ENCODE results near the gene CDKAL1.

CDKAL1 gene

DNA sequence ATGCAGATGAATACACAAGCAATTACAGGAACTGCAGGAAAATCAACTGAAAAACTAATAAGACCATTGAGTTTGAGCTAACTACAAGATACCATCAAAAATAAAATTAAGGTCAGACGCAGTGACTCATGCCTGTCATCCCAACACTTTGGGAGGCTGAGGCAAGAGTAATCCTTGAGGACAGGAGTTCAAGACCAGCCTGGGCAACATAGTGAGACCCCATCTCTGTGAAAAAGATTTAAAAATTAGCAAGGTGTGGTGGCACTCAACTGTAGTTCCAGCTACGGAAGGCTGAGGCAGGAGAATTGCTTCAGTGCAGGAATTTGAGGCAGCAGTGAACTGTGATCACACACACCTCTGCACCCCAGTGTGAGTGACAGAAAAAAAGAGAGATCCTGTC is 639.4 kb downstream of the CDKAL1 start:
- no peak overlapping the region for H3K4me3 ChIP-seq (ENCODE audit: low read depth, low read length)
- TF ChIP-seq, protein P1, sequence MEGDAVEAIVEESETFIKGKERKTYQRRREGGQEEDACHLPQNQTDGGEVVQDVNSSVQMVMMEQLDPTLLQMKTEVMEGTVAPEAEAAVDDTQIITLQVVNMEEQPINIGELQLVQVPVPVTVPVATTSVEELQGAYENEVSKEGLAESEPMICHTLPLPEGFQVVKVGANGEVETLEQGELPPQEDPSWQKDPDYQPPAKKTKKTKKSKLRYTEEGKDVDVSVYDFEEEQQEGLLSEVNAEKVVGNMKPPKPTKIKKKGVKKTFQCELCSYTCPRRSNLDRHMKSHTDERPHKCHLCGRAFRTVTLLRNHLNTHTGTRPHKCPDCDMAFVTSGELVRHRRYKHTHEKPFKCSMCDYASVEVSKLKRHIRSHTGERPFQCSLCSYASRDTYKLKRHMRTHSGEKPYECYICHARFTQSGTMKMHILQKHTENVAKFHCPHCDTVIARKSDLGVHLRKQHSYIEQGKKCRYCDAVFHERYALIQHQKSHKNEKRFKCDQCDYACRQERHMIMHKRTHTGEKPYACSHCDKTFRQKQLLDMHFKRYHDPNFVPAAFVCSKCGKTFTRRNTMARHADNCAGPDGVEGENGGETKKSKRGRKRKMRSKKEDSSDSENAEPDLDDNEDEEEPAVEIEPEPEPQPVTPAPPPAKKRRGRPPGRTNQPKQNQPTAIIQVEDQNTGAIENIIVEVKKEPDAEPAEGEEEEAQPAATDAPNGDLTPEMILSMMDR (IDR thresholded peaks at IDR 0.05; ENCODE audit: borderline replicate concordance, insufficient read depth, low read depth, low read length) = no peak

DNA sequence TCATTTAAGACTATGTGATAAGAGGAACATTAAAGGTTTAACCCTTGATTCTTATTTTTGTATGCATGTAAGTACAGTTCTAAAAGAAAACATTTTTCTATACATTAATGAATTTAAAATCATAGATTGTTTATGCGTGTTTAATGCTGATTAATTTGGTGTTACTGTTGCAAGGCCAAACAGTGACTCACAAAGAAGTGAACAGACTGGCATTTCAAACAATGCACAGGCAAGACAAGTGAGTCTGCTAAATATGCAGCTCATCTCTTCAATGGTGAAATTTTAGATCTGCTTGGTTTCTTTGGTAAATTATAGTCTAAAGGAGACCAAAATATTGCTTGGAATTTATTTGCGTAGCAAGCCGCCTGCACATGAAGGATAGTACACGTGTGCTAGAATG is 641.9 kb downstream of the CDKAL1 start:
- H3K4me3 ChIP-seq (ENCODE audit: low read depth, low read length) = no peak overlapping the region
- TF ChIP-seq, protein P1 (IDR thresholded peaks at IDR 0.05; ENCODE audit: borderline replicate concordance, insufficient read depth, low read depth, low read length) = no peak

DNA sequence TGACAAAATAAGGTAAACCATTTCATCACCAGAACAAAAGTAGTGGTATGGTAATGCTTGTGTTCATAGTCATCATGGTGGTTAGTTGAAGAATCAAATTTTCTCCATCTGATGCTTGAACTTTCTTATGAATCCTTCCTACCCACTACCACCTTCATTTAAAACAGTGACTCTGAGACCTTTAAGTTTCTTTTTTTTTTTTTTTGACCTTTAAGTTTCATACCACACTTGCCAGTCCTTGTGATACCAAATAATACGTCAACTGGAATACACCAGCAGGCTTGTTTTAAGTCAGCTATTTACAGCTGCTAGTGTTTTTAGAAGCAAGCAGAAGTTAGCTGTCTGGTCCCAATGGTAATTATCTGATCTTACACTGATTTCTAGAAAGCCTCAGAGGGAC is 645.9 kb downstream of the CDKAL1 start:
- TF ChIP-seq, protein P1 (IDR thresholded peaks at IDR 0.05; ENCODE audit: borderline replicate concordance, insufficient read depth, low read depth, low read length) = no peak
- H3K4me3 ChIP-seq (ENCODE audit: low read depth, low read length) = no peak overlapping the region

DNA sequence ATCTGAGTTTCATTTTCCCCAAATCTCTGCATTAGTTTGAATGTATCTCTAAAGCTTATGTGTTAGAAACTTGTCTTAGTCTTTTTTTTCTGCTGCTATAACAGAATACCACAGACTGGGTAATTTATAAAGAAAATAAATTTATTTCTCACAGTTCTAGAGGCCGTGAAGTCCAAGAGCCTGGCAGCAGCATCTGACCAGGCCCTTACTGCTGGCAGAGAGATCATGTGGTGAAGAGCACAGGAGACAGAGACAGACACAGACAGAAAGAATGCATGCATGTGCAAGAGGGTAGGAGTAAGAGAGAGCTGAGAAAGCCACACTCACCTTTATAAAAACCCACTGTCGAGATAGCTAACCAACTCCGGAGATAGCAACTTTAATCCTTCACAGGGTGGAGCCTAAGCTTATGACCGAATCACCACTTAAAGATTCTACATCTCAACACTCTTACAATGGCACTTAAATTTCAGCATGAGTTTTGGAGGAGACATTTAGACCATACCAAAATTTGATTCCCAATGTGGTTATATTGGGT is 646.6 kb downstream of the CDKAL1 start:
- TF ChIP-seq, protein P1 (IDR thresholded peaks at IDR 0.05; ENCODE audit: borderline replicate concordance, insufficient read depth, low read depth, low read length) = no peak
- H3K4me3 ChIP-seq (ENCODE audit: low read depth, low read length) = no peak overlapping the region

DNA sequence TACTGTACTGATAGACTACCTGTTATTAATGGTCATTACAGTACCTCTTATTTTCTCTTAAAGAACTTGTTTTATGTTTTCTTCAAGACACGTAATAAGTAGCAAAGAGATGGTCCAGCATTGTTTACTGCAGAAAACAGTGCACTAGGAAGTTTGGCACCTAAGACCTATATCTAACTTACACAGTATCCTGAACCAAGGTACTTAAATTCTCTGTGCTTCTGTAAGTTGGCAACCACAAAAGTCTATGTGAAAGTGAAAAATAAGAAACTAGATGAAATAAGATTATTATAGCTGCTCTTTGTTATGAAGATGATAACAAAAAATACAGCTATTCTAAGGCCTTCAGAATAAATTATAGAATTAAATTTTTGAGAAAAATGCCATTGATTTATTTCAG is 647.6 kb downstream of the CDKAL1 start:
- no peak overlapping the region for H3K4me3 ChIP-seq (ENCODE audit: low read depth, low read length)
- TF ChIP-seq, protein P1 (IDR thresholded peaks at IDR 0.05; ENCODE audit: borderline replicate concordance, insufficient read depth, low read depth, low read length) = no peak

DNA sequence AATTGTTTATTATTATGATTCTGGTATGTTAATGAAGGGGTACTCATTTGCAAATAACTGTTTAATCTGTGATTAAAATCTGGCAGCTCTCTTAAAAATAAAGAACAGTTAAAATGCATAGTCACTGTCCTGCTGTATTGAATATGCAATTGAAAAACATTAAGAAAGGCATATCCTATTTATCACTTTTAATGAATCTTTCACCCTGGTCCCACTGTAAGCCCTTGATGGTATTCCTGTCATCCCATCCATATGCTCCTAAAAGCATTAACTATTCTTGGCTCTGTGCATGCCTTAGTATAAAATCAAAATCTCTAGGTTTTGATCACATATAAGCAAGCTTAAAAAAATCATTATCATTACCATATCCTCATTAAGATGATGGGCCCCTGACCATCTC is 648.3 kb downstream of the CDKAL1 start:
- TF ChIP-seq, protein P1 (IDR thresholded peaks at IDR 0.05; ENCODE audit: borderline replicate concordance, insufficient read depth, low read depth, low read length) = no peak
- no peak overlapping the region for H3K4me3 ChIP-seq (ENCODE audit: low read depth, low read length)

DNA sequence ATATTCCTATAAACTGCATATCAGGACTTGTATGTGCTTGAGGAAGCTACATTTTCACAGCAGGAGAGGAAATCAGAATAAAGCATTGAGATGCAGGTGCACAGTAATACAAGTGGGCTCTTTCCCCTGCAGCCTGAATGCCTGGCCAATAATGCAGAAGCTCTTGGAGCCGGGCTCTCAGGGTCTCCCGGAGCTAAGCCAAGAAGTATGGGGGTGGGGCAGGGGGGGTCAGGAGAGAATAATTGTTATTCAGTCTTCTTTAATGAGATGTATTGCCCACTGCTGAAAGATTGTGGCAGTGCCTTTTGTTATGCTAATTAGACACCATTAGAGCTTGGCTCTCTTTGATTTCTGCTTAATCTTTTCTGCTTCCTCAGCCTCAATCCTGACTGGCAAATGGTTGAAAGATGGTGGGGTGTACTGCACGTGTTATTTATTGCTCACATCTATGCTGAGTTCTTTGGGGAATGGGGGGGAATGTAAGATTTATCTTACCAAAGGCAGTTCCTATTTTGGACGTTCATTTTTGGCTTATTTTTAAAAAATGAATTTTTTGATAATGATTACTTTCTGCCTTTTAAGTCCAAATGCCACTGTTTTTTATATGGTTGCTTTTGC is 651.7 kb downstream of the CDKAL1 start:
- no peak overlapping the region for H3K4me3 ChIP-seq (ENCODE audit: low read depth, low read length)
- TF ChIP-seq, protein P1 (IDR thresholded peaks at IDR 0.05; ENCODE audit: borderline replicate concordance, insufficient read depth, low read depth, low read length) = no peak
